CD4-positive, alpha-beta T cell treated with Interleukin-2 at 100 ng/mL for 4 hours (primary cell): ENCODE data around the gene PSPH.

Source experiments
- DNase-seq: peaks from one replicate; pipeline ENCODE4 v3.0.0-alpha.2; 2020; ENCODE audit warnings: low spot score

Gene PSPH

GRCh38 chr7:55996856-55997500 lies 54.3 kb downstream of the PSPH start:
- DNase-seq, result no peak

- DNase-seq, result no peak
Observed at GRCh38 chr7:55992346-55992745, 58.9 kb downstream of the PSPH start.

- no peak for DNase-seq
Observed at GRCh38 chr7:55983537-55983936, 67.7 kb downstream of the PSPH start.

GRCh38 chr7:55980266-55980665 lies 71.0 kb downstream of the PSPH start:
- DNase-seq, result no peak

- DNase-seq, result no peak
Observed at GRCh38 chr7:55977831-55978230, 73.4 kb downstream of the PSPH start.

GRCh38 chr7:55975988-55976633 lies 75.1 kb downstream of the PSPH start:
- DNase-seq, result no peak

- DNase-seq, result no peak
Observed at GRCh38 chr7:55973747-55974250, 77.4 kb downstream of the PSPH start.

GRCh38 chr7:55970978-55971377 lies 80.3 kb downstream of the PSPH start:
- DNase-seq, result no peak

- DNase-seq, result no peak
Observed at GRCh38 chr7:55970561-55970960, 80.7 kb downstream of the PSPH start.

- DNase-seq, result no peak
Observed at GRCh38 chr7:55969391-55969790, 81.9 kb downstream of the PSPH start.

GRCh38 chr7:55966851-55967250 lies 84.4 kb downstream of the PSPH start:
- no peak for DNase-seq

GRCh38 chr7:55965805-55966421 lies 85.3 kb downstream of the PSPH start:
- DNase-seq, result no peak

- no peak for DNase-seq
Observed at GRCh38 chr7:55965100-55965470, 86.2 kb downstream of the PSPH start.

GRCh38 chr7:55964261-55965099 lies 86.8 kb downstream of the PSPH start, which contains the start of gene NIPSNAP2:
NIPSNAP2 (plus strand) TSS chr7:55964585; CDS start chr7:55964610, 25 bp downstream.
- peak; percentile 55 for DNase-seq

- DNase-seq, result no peak
Observed at GRCh38 chr7:55963584-55964168, 87.6 kb downstream of the PSPH start.

- DNase-seq, result no peak
Observed at GRCh38 chr7:55962014-55962413, 89.2 kb downstream of the PSPH start.
